Measurements from ENCODE around the gene ARSK.

Gene ARSK

GRCh38 chr5:95519681-95520080, 35.2 kb upstream of the ARSK start:
- H3K27me3 ChIP-seq (replicated peaks) = no peaks in the 10 kb centered on the region
- DNase-seq = no peak
- H3K36me3 ChIP-seq (replicated peaks) = peaks cover 50% of the 10 kb centered on the region
- TF ChIP-seq, protein P1, sequence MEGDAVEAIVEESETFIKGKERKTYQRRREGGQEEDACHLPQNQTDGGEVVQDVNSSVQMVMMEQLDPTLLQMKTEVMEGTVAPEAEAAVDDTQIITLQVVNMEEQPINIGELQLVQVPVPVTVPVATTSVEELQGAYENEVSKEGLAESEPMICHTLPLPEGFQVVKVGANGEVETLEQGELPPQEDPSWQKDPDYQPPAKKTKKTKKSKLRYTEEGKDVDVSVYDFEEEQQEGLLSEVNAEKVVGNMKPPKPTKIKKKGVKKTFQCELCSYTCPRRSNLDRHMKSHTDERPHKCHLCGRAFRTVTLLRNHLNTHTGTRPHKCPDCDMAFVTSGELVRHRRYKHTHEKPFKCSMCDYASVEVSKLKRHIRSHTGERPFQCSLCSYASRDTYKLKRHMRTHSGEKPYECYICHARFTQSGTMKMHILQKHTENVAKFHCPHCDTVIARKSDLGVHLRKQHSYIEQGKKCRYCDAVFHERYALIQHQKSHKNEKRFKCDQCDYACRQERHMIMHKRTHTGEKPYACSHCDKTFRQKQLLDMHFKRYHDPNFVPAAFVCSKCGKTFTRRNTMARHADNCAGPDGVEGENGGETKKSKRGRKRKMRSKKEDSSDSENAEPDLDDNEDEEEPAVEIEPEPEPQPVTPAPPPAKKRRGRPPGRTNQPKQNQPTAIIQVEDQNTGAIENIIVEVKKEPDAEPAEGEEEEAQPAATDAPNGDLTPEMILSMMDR (IDR thresholded peaks at IDR 0.05; ENCODE audit: low read depth, low read length, missing control alignments) = no peak
- in situ Hi-C loops (cut with HindIII; ENCODE audit: low pct_ligation_motif_present, low sequenced_read_pairs) = no loop called here
- H3K4me3 ChIP-seq (ENCODE audit: low read depth, low read length) = no peak overlapping the region
- H3K27ac ChIP-seq = no peak overlapping the region

- in situ Hi-C loops (cut with HindIII; ENCODE audit: low pct_ligation_motif_present, low sequenced_read_pairs) = no loop called here
- H3K27me3 ChIP-seq (replicated peaks) = no peaks in the 10 kb centered on the region
- H3K4me3 ChIP-seq (ENCODE audit: low read depth, low read length) = no peak overlapping the region
- TF ChIP-seq, protein P1 (IDR thresholded peaks at IDR 0.05; ENCODE audit: low read depth, low read length, missing control alignments) = no peak
- H3K27ac ChIP-seq = no peak overlapping the region
- peaks cover 50% of the 10 kb centered on the region for H3K36me3 ChIP-seq (replicated peaks)
- DNase-seq = no peak
Observed at GRCh38 chr5:95520206-95520605, 34.7 kb upstream of the ARSK start.

GRCh38 chr5:95524423-95524822, 30.5 kb upstream of the ARSK start:
- Histone ChIP-seq H3K4me3 (ENCODE audit: low read depth, low read length) (no peak overlapping the region), H3K27me3 (replicated peaks) (no peaks in the 10 kb centered on the region), H3K27ac (no peak overlapping the region), H3K36me3 (replicated peaks) (peaks cover 57% of the 10 kb centered on the region)
- TF ChIP-seq, protein P1 (IDR thresholded peaks at IDR 0.05; ENCODE audit: low read depth, low read length, missing control alignments) = no peak
- no peak for DNase-seq
- in situ Hi-C loops (cut with HindIII; ENCODE audit: low pct_ligation_motif_present, low sequenced_read_pairs) = no loop called here

- in situ Hi-C loops (cut with HindIII; ENCODE audit: low pct_ligation_motif_present, low sequenced_read_pairs) = no loop called here
- H3K4me3 ChIP-seq (ENCODE audit: low read depth, low read length) = no peak overlapping the region
- peaks cover 54% of the 10 kb centered on the region for H3K36me3 ChIP-seq (replicated peaks)
- TF ChIP-seq, protein P1 (IDR thresholded peaks at IDR 0.05; ENCODE audit: low read depth, low read length, missing control alignments) = no peak
- no peak for DNase-seq
- no peak overlapping the region for H3K27ac ChIP-seq
- H3K27me3 ChIP-seq (replicated peaks) = no peaks in the 10 kb centered on the region
Observed at GRCh38 chr5:95526871-95527270, 28.0 kb upstream of the ARSK start.

DNA sequence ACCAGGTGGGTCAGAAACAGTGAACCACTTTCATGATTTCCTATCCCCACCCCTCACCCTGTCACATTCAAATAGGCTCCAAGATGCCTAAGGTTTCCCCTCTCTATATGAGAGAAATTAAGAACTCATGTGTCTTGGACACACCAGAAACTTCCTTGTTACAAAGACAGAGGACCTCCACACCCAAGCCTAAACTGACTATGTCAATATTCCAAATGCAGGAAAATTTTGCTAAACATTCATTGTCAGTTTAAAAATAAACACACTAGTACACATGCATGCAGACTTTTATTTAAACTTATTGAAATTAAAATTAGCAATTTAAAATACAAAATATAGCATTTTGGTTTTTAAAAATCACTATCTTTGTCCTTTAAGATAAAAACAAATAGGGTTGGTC, 26.3 kb upstream of the ARSK start:
- H3K36me3 ChIP-seq (replicated peaks) = peaks cover 43% of the 10 kb centered on the region
- no peak for DNase-seq

DNA sequence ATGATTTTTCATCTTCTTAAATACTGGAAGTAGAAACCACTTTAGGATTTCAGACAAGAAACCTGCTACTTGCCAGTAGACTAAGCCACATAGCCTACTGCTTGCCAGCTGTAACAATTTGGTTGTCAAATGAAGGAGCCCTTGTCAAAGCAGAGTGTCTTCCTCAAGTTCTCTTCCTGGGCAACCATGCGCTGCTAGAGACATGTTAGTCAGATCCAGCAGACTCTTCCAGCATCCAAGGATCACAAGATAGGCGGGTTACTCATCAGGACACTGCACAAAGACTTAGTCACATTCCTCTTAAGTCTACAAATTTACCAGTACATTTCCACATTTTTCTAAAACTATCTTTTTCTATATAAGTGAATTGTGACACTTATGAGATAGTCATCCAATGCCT, 24.5 kb upstream of the ARSK start:
- H3K4me3 ChIP-seq (ENCODE audit: low read depth, low read length) = no peak overlapping the region
- peak; percentile 94 for DNase-seq
- in situ Hi-C loops (cut with HindIII; ENCODE audit: low pct_ligation_motif_present, low sequenced_read_pairs) = no loop called here
- peaks cover 34% of the 10 kb centered on the region for H3K36me3 ChIP-seq (replicated peaks)
- H3K27me3 ChIP-seq (replicated peaks) = no peaks in the 10 kb centered on the region
- TF ChIP-seq, protein P1 (IDR thresholded peaks at IDR 0.05; ENCODE audit: low read depth, low read length, missing control alignments) = no peak
- H3K27ac ChIP-seq = peak overlapping the region; percentile 70

More for the DNA sequence above, 26.3 kb upstream of the ARSK start:
- Histone ChIP-seq H3K27me3 (replicated peaks) (no peaks in the 10 kb centered on the region), H3K4me3 (ENCODE audit: low read depth, low read length) (no peak overlapping the region), H3K27ac (no peak overlapping the region)
- TF ChIP-seq, protein P1 (IDR thresholded peaks at IDR 0.05; ENCODE audit: low read depth, low read length, missing control alignments) = no peak
- in situ Hi-C loops (cut with HindIII; ENCODE audit: low pct_ligation_motif_present, low sequenced_read_pairs) = no loop called here

Measured in brain microvascular endothelial cell (primary cell).